ENCODE data around the gene GAK.

GAK gene

DNA sequence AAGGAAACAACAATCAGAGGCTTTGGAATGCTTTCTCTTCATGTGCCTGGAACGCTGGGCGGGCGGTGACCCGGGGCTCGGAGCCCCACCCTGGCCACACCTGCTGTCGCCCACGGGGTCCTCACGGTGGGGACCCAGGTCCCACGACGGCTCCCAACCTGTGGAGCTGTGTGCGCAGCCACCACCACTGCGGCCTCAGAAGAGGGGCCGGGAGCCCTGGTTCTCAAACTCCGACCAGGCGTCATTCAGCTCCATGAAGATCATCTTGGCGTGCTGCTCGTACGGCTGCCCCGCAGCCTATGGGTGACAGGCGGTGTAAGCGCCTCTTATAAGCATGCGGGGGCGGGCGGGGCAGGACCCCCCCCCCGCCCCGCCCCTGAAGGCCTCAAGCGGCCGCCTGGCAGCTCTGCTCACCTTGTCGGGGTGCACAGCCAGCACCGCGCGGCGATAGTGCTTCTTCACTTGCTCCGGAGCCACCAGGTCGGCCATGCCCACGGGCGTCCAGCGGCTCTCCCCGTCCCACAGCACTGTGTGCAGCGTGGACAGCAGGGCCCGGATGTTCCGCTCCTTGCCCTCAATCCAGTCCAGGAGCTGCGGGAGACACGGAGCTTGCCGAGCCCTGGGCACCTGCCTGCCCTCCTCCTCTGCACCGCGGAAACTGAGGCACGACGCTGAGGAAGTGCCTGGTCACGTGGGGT, 82.5 kb downstream of the GAK start:
- TF ChIP-seq, protein P1, sequence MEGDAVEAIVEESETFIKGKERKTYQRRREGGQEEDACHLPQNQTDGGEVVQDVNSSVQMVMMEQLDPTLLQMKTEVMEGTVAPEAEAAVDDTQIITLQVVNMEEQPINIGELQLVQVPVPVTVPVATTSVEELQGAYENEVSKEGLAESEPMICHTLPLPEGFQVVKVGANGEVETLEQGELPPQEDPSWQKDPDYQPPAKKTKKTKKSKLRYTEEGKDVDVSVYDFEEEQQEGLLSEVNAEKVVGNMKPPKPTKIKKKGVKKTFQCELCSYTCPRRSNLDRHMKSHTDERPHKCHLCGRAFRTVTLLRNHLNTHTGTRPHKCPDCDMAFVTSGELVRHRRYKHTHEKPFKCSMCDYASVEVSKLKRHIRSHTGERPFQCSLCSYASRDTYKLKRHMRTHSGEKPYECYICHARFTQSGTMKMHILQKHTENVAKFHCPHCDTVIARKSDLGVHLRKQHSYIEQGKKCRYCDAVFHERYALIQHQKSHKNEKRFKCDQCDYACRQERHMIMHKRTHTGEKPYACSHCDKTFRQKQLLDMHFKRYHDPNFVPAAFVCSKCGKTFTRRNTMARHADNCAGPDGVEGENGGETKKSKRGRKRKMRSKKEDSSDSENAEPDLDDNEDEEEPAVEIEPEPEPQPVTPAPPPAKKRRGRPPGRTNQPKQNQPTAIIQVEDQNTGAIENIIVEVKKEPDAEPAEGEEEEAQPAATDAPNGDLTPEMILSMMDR (IDR thresholded peaks at IDR 0.05), result no peak
- Histone ChIP-seq H3K27ac (no peak overlapping the region), H3K4me3 (no peak overlapping the region)
- no peak for DNase-seq (ENCODE audit: low spot score)

DNA sequence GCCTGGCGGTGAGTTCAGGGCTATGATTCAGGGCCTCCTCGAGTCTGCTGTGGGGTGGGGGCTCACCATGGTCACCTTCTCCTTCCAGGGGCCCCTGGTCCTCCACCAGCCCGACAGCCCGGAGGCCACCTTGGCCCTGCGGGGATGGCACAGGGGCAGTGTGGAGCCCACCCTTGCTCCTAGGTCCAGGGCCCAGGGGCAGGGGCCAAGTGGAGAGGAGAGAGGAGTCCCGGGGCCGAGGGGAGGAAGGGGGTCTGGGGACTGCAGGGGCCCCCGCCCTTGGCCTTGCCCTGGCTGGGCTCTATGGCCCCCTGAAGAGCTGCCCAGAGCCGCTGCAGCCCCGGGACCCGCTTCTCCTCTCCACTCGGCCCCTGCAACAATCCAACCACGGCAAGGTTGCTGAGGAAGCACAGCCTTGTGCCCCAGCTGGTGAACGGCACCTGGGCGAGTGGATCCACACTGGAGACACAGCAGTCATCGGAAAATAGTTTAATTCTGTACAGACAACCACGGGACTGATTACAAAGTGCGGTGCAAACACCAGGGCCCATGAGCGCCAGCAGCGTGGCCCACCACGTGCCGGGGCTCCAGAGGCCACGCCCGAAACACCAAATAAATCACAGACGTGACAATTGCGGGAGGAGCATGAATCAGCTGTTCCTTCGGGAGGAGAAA, 83.2 kb downstream of the GAK start:
- TF ChIP-seq, protein P1 (IDR thresholded peaks at IDR 0.05), result no peak
- Histone ChIP-seq H3K4me3 (no peak overlapping the region), H3K27ac (no peak overlapping the region)
- no peak for DNase-seq (ENCODE audit: low spot score)

DNA sequence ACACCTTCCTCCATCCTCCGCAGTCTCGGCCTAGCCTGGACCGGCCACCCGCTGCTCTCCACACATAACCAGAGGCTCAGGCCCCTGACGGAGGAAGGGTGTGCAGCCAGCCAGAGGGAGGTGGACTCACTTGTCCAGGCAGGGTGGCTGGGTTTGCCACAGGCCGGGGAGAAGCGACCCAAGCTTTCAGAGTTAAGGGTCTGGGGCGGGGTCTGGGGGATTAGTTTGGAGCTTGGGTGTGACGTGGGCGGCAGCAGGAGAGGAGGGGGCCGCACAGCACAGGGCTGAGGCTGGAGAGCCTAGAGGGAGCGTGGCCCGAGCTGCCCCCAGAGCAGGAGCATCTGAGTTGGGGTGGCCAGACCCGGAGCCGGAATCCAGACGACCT, 83.8 kb downstream of the GAK start:
- H3K27ac ChIP-seq, result no peak overlapping the region
- H3K4me3 ChIP-seq, result no peak overlapping the region
- DNase-seq (ENCODE audit: low spot score), result no peak
- TF ChIP-seq, protein P1 (IDR thresholded peaks at IDR 0.05), result no peak

DNA sequence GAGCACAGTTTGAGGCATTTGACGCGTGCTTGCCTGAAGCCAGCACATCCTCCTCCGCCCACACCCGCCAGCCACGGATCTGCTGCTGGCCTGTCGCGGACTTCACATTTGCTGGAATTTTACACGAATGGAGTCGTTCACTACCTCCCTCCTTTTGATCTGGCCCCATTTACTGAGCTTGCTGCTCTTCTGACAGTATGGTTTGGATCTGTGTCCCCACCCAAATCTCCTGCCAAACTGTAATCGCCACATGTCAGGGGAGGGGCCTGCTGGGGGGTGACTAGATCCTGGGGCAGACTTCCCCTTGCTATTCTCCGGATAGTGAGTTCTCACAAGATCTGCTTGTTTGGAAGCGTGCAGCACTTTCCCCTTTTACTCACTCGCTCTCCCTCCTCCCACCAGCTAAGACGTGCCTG, 86.3 kb downstream of the GAK start:
- Histone ChIP-seq H3K4me3 (no peak overlapping the region), H3K27ac (no peak overlapping the region)
- DNase-seq (ENCODE audit: low spot score), result no peak
- TF ChIP-seq, protein P1 (IDR thresholded peaks at IDR 0.05), result no peak

DNA sequence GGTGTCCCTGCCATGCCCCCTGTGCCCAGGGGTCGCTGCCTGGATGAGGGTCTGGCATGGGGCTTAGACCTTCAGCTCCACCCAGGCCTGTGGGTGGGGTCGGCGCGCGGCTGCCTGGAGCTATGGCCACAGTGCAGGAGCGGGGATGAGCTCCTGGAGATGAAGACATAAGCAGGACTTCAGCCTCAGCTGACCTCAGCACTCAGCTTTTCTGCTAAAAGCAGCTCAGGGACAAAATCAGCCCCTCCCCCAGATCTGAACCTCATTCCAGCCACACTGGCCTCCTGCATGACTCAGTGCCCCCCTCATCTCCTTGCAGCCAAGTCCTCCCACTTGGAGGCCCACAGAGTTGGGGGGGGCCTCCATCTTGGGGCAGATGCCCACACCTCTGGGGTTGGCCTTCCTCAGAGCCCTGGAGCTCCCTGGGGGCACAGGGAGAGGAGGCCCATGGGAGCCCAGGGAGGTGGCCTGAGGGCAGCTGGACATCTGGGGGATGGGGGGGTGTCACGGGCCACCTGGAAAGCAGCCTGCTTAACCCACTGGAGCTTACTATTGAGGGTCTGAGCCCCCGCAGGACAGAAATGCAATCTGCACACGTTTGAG, 86.8 kb downstream of the GAK start:
- DNase-seq (ENCODE audit: low spot score), result no peak
- Histone ChIP-seq H3K27ac (no peak overlapping the region), H3K4me3 (no peak overlapping the region)
- TF ChIP-seq, protein P1 (IDR thresholded peaks at IDR 0.05), result no peak

DNA sequence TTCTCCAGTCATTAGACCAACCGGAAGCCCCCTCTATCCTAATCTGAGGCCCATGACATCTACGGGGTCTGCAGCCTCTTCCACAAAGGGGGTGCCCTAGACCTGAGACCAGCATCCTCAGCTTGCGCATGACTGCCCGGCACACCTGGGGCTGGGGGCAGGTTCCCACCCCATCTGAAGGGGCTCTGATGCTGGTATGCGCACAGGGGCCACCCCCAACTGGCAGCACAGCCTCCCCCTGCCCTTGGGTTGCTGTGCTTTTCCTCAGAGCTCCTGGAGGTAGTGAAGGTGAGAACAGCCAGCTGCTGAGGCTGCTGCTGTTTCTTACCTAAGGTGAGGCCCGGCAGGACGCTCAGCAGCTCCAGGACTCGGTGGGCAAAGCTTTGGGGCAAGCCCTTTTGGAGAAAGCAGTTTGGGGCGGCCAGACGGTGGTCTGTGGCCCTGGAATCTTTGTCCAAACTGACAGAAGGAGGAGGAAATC, 87.3 kb downstream of the GAK start:
- TF ChIP-seq, protein P1 (IDR thresholded peaks at IDR 0.05), result no peak
- DNase-seq (ENCODE audit: low spot score), result no peak
- H3K4me3 ChIP-seq, result no peak overlapping the region
- H3K27ac ChIP-seq, result no peak overlapping the region
